DND-41 (cell line): ENCODE results near the gene TP53.

Experiments used
- ATAC-seq: fragments of 200-7000 bp; cut with Tn5 transposase; 3 replicates; pipeline ENCODE4 v1.9.1; 2021; ENCODE audit warnings: low read depth; ENCODE audit not compliant: insufficient read depth
- DNase-seq: peaks from one replicate; pipeline ENCODE4 v3.0.0-alpha.2; 2020
- H2AFZ ChIP-seq: 2 replicates; pipeline ENCODE4 v1.6.0; 2012; ENCODE audit warnings: low read depth, low read length
- H3K27ac ChIP-seq: 2 replicates; pipeline ENCODE4 v1.5.1; 2012; ENCODE audit warnings: low read length, inconsistent platforms
- H3K27me3 ChIP-seq: fragments of 200-600 bp; sonication (generic); 2 replicates; pipeline ENCODE4 v1.6.0; 2012; ENCODE audit warnings: low read length, mild to moderate bottlenecking, inconsistent platforms; ENCODE audit not compliant: insufficient read depth, poor library complexity
- H3K36me3 ChIP-seq: 2 replicates; pipeline ENCODE4 v1.5.1; 2012; ENCODE audit warnings: low read length, inconsistent platforms; ENCODE audit not compliant: insufficient read depth
- H3K4me1 ChIP-seq: 2 replicates; pipeline ENCODE4 v1.5.1; 2012; ENCODE audit warnings: mild to moderate bottlenecking, low read length; ENCODE audit not compliant: insufficient read depth
- H3K4me2 ChIP-seq: 2 replicates; pipeline ENCODE4 v1.6.0; 2012; ENCODE audit warnings: mild to moderate bottlenecking, moderate library complexity, low read length, inconsistent platforms; ENCODE audit not compliant: insufficient read depth
- H3K4me3 ChIP-seq, 2 experiments: fragments of 200-600 bp in 1 of 2; shearing (Covaris generic) in 1 of 2; 2 replicates each; pipeline ENCODE4 v1.5.1; 2012 to 2016; ENCODE audit warnings: inconsistent platforms in 2 of 2, low read length in 2 of 2, mild to moderate bottlenecking in 2 of 2, low read depth in 1 of 2, moderate library complexity in 1 of 2
- H3K79me2 ChIP-seq: 2 replicates; pipeline ENCODE4 v1.6.0; 2012; ENCODE audit warnings: low read length, inconsistent platforms; ENCODE audit not compliant: insufficient read depth
- H3K9ac ChIP-seq: 2 replicates; pipeline ENCODE4 v1.6.0; 2012; ENCODE audit warnings: low read depth, mild to moderate bottlenecking, inconsistent platforms, low read length, moderate library complexity
- H3K9me3 ChIP-seq: 2 replicates; pipeline ENCODE4 v1.5.1; 2012; ENCODE audit warnings: low read length, moderate library complexity, mild to moderate bottlenecking, inconsistent platforms; ENCODE audit not compliant: insufficient read depth, severe bottlenecking
- H4K20me1 ChIP-seq: 2 replicates; pipeline ENCODE4 v1.6.0; 2012; ENCODE audit warnings: low read length; ENCODE audit not compliant: insufficient read depth
- CTCF ChIP-seq: IDR thresholded peaks from 2 replicates; pipeline ENCODE4 v1.5.1; 2012; ENCODE audit warnings: borderline replicate concordance, low read length, moderate library complexity, mild to moderate bottlenecking; ENCODE audit not compliant: poor library complexity, severe bottlenecking; ENCODE audit errors: extremely low read depth
- EZH2 ChIP-seq: IDR thresholded peaks from 3 replicates; pipeline ENCODE4 v1.6.1; 2012; ENCODE audit warnings: borderline replicate concordance, low read depth, mild to moderate bottlenecking, moderate library complexity, low read length, inconsistent platforms; ENCODE audit not compliant: severe bottlenecking

Gene TP53

GRCh38 chr17:7656958-7657609 lies 30.2 kb downstream of the TP53 start:
- Histone ChIP-seq H3K36me3 (no peaks in the 10 kb centered on the region), H4K20me1 (no peaks in the 10 kb centered on the region), H2AFZ (no peak overlapping the region), H3K27me3 (peaks cover 13% of the 10 kb centered on the region), H3K4me2 (no peak overlapping the region), H3K9ac (no peak overlapping the region), H3K4me3 (no peak overlapping the region), H3K9me3 (no peaks in the 10 kb centered on the region), H3K27ac (no peak overlapping the region), H3K79me2 (no peaks in the 10 kb centered on the region), H3K4me1 (no peaks in the 10 kb centered on the region)
- ATAC-seq, result no peak
- TF ChIP-seq CTCF (no peak), EZH2 (no peak)
- no peak for DNase-seq

GRCh38 chr17:7655541-7655840 lies 31.8 kb downstream of the TP53 start:
- Histone ChIP-seq H3K9ac (no peak overlapping the region), H3K27me3 (peaks cover 14% of the 10 kb centered on the region), H3K36me3 (no peaks in the 10 kb centered on the region), H3K4me2 (no peak overlapping the region), H3K79me2 (no peaks in the 10 kb centered on the region), H3K4me1 (peaks cover 8% of the 10 kb centered on the region), H3K4me3 (no peak overlapping the region), H3K27ac (no peak overlapping the region), H4K20me1 (no peaks in the 10 kb centered on the region), H2AFZ (no peak overlapping the region), H3K9me3 (no peaks in the 10 kb centered on the region)
- no peak for ATAC-seq
- TF ChIP-seq CTCF (no peak), EZH2 (no peak)
- DNase-seq, result no peak

GRCh38 chr17:7654832-7655540 lies 32.3 kb downstream of the TP53 start:
- Histone ChIP-seq H3K27me3 (peaks cover 17% of the 10 kb centered on the region), H3K4me2 (no peak overlapping the region), H3K9ac (no peak overlapping the region), H3K4me1 (peaks cover 10% of the 10 kb centered on the region), H4K20me1 (no peaks in the 10 kb centered on the region), H3K9me3 (no peaks in the 10 kb centered on the region), H3K79me2 (no peaks in the 10 kb centered on the region), H3K27ac (no peak overlapping the region), H2AFZ (no peak overlapping the region), H3K4me3 (no peak overlapping the region), H3K36me3 (no peaks in the 10 kb centered on the region)
- no peak for DNase-seq
- no peak for TF ChIP-seq CTCF
- no peak for TF ChIP-seq EZH2
- ATAC-seq, result no peak
